Measurements from ENCODE around the gene MCM3. TPM values are rescaled to one million over a fixed set of nuclear protein-coding genes. Genes with fewer than 3 reads are reported as not detected.

Gene MCM3
- total RNA-seq, 6 experiments from 2014 or later, result 6.6 to 35.9 (median 10.5) TPM

DNA sequence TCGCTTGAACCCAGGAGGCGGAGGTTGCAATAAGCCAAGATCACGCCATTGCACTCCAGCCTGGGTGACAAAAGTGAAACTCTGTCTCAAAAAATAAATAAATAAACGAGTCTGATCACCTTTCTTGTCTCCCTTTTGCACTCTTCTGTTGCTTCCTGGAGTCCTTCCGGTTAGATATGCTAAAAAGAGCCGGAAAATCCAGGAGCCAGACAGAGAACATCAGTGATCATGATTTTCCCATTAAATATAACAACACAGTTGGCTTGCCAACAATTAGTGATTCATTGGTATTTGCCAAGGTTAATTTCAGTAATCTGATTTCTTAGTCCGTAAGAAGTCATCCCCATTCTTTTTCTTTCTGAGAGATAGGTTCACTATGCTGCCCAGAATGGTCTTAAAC lies 3.7 kb upstream of the MCM3 start:
- no peak for TF ChIP-seq POLR2A (IDR thresholded peaks at IDR 0.05)
- intact Hi-C loops (cut with DNase I), result loop anchor here (10.0 kb wide), 2 partner anchors 107 to 117 kb away; no protein-coding TSS in a partner anchor
- Histone ChIP-seq H3K27me3 (no peaks in the 10 kb centered on the region), H3K27ac (no peak overlapping the region), H3K4me1 (peaks cover 0 to 10% (median 3%) of the 10 kb centered on the region in 4 donors), H3K36me3 (no peaks in the 10 kb centered on the region), H3K9me3 (no peaks in the 10 kb centered on the region), H3K4me3 (no peak overlapping the region)
- no peak for DNase-seq
- 78% methylated on average over 6 of the region's 7 CpGs for WGBS (ENCODE audit: insufficient coverage, low coverage, low lambda C conversion rate, missing lambda C conversion rate)
- no peak for ATAC-seq

DNA sequence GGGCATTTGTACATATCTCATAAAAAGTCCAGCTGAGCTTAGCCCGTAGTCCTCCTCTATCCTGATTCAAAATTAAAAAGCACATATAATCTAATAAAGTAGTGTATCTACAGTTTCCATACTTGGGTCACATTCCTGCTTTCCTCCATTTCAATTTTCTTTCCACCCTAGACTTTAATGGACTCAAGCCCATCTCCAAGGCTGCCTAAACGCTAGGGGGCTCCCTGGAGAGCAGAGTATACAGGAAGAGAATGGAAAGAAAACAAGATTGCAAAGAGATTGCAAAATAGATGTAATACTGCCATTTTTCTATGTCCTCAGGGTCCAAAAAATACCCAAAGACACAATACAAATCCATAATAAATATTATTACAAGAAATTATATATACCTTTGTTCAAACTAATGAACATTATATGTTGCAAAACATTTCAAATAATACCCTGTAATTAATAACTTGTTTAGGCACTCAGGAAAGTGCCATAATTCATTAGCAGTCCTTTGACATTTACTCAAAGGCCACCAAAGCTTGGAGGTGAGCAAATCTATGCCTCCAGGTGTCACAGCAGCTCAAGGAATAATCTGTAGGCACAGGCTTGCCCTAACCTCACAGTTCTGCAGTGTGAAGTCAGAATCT lies 2.4 kb upstream of the MCM3 start:
- Histone ChIP-seq H3K27ac (no peak overlapping the region), H3K9me3 (no peaks in the 10 kb centered on the region), H3K27me3 (no peaks in the 10 kb centered on the region), H3K4me1 (peaks cover 0 to 11% (median 3%) of the 10 kb centered on the region in 4 donors), H3K36me3 (peaks cover 0 to 2% (median under 1%) of the 10 kb centered on the region in 4 donors), H3K4me3 (no peak overlapping the region)
- ATAC-seq (peak in 3 of 4 donors; percentile 14 to 31 (median 27)), DNase-seq (peak; percentile 68 to 72 (median 72))
- intact Hi-C loops (cut with DNase I), result loop anchor here (10.0 kb wide), 2 partner anchors 108 to 118 kb away; no protein-coding TSS in a partner anchor
- WGBS (ENCODE audit: insufficient coverage, low coverage, low lambda C conversion rate, missing lambda C conversion rate), result 20% methylated on average over 2 of the region's 2 CpGs
- no peak for TF ChIP-seq POLR2A (IDR thresholded peaks at IDR 0.05)
- TF ChIP-seq, protein P1, sequence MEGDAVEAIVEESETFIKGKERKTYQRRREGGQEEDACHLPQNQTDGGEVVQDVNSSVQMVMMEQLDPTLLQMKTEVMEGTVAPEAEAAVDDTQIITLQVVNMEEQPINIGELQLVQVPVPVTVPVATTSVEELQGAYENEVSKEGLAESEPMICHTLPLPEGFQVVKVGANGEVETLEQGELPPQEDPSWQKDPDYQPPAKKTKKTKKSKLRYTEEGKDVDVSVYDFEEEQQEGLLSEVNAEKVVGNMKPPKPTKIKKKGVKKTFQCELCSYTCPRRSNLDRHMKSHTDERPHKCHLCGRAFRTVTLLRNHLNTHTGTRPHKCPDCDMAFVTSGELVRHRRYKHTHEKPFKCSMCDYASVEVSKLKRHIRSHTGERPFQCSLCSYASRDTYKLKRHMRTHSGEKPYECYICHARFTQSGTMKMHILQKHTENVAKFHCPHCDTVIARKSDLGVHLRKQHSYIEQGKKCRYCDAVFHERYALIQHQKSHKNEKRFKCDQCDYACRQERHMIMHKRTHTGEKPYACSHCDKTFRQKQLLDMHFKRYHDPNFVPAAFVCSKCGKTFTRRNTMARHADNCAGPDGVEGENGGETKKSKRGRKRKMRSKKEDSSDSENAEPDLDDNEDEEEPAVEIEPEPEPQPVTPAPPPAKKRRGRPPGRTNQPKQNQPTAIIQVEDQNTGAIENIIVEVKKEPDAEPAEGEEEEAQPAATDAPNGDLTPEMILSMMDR (IDR thresholded peaks at IDR 0.05), result peak; percentile 64 to 74 (median 70)

DNA sequence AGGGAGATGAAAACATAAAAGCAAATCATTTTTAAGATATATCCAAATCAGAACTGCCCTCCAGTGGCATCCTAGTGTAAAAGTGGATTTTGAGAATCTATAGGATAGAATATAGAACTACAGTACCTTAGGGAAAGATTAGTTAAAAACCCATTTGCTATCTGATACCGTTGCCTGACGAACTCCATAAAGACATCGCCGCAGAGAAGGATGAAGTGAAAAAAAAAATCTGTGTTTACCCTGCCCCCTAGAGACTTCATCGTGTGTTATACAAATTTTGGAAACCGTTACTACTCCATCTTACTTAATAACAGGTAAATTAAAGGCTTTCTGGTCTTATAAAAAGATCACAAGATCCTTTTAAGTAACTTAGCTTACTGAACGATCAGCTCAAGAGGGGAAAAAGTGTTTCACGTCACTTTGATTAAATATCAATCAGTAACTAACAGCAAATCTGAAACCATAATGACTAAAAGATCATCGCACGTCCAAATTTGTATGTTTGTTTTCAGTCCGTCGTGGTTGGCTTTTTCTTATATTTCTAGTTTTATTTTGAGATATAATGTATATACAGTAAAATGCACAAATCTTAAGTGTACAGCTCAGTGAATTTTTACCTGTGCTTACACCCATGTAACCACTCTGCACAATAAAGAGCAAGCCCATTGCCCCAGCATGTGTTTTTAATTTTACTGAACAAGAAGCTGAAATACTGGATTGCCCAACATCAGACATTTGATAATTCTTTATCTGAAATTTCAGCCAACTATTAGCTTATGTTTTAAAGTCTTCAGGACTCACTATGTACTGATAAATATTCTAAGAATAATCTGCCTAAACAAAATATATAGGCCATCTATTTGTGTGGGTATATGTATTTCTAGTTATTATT lies 881 bp upstream of the MCM3 start:
- TF ChIP-seq, protein P1 (IDR thresholded peaks at IDR 0.05), result peak in 1 of 4 donors; percentile 12
- no peak for TF ChIP-seq POLR2A (IDR thresholded peaks at IDR 0.05)
- Histone ChIP-seq H3K4me1 (peaks cover 0 to 11% (median 3%) of the 10 kb centered on the region in 4 donors), H3K36me3 (peaks cover 0 to 16% (median 9%) of the 10 kb centered on the region in 4 donors), H3K27ac (peak overlapping the region; percentile 47 to 56 (median 51)), H3K4me3 (peak overlapping the region; percentile 46 to 92 (median 50)), H3K27me3 (no peaks in the 10 kb centered on the region), H3K9me3 (no peaks in the 10 kb centered on the region)
- 3% methylated on average over 12 of the region's 12 CpGs for WGBS (ENCODE audit: insufficient coverage, low coverage, low lambda C conversion rate, missing lambda C conversion rate)
- ATAC-seq (peak in 2 of 4 donors; percentile 6 to 13), DNase-seq (no peak)
- intact Hi-C loops (cut with DNase I), result loop anchor here (10.0 kb wide), 2 partner anchors 109 to 119 kb away; no protein-coding TSS in a partner anchor

DNA sequence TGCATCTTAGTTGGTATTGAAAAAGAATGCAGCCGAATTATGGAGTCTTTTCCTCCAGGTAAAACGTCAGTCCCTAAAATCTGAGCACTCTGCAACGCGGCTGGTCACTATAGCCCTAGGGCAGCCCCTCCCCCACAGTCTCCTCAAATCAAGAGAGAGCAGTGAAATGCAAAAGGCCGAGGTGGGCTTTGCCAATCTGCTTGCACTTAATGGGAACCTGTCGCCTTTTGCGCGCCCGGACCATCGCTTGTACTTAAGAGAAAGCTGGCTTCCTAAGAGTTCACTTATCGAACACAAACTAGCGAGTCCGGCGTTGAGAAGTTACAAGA lies 447 bp downstream of the MCM3 start:
- H3K27me3 ChIP-seq, result no peaks in the 10 kb centered on the region
- H3K27ac ChIP-seq, result peak overlapping the region in 2 of 3 donors; percentile 41 to 45
- TF ChIP-seq, protein P1 (IDR thresholded peaks at IDR 0.05), result no peak
- TF ChIP-seq POLR2A (IDR thresholded peaks at IDR 0.05), result no peak
- H3K4me1 ChIP-seq, result peaks cover 0 to 11% (median 3%) of the 10 kb centered on the region in 4 donors
- ATAC-seq (no peak), DNase-seq (peak in 2 of 3 donors; percentile 48 to 50)
- intact Hi-C loops (cut with DNase I), result loop anchor here (10.0 kb wide), 2 partner anchors 111 to 121 kb away; no protein-coding TSS in a partner anchor
- peak overlapping the region; percentile 76 to 92 (median 79) for H3K4me3 ChIP-seq
- peaks cover 0 to 23% (median 10%) of the 10 kb centered on the region in 4 donors for H3K36me3 ChIP-seq
- WGBS (ENCODE audit: insufficient coverage, low coverage, low lambda C conversion rate, missing lambda C conversion rate), result 0% methylated on average over 10 of the region's 14 CpGs
- H3K9me3 ChIP-seq, result no peaks in the 10 kb centered on the region
